ENCODE data around the gene OSBPL7.

Gene OSBPL7, protein sequence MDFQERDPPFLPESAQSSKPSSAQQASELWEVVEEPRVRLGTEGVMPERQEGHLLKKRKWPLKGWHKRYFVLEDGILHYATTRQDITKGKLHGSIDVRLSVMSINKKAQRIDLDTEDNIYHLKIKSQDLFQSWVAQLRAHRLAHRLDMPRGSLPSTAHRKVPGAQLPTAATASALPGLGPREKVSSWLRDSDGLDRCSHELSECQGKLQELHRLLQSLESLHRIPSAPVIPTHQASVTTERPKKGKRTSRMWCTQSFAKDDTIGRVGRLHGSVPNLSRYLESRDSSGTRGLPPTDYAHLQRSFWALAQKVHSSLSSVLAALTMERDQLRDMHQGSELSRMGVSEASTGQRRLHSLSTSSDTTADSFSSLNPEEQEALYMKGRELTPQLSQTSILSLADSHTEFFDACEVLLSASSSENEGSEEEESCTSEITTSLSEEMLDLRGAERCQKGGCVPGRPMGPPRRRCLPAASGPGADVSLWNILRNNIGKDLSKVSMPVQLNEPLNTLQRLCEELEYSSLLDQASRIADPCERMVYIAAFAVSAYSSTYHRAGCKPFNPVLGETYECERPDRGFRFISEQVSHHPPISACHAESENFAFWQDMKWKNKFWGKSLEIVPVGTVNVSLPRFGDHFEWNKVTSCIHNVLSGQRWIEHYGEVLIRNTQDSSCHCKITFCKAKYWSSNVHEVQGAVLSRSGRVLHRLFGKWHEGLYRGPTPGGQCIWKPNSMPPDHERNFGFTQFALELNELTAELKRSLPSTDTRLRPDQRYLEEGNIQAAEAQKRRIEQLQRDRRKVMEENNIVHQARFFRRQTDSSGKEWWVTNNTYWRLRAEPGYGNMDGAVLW

DNA sequence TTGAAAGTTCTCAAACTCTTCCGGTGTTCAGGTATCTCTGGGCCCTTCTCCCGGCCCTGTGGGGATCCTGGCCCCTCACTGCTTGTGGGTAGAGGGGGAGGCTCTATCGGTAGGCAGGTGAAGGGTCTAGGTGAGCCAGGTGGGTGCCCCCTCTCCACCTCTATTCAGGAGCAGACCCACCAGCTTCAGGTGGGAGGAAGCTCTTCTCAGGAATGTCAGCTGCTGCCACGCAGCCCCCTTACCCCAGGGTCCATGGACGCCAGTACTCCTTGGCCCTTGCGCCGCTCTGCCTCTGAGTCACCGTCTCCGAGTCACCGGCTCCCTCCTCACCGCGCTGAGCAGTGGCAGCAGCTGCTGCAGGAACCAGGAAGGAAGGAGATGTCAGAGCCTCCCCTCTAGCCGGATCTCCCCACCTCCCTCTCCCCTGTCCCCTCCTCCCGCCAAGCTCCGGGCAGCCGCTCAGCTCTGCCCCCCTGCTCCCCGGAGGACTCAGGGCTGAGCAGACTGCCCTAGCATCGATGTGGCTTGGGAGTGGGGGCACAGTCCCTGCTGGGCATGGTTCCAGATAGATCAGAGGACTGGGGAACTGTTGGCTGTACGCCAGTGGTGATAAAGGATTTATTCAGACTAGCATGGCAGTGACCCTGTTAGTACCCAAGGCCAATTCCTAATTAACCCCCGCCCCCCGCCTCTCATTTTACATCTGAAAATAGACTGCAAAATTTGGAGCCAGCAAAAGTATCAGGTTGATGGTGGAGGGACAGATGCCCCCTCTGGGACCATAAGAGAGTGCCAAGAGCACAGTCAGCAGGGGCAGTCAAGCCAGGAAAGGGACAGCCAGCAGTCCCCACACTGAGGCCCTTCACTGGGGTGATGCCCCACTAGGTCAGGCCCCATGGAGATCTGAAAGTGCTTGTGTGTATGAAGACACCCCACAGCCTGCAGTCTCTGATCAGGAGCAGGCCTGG is at the start of gene OSBPL7:
Gene OSBPL7, minus strand, starts transcription at position 371 of the 968 bp plus-strand sequence. CDS start 1,516 bp downstream, outside the sequence.
- peak within 1 kb of the TSS; percentile 97 for H3K4me3 ChIP-seq (ENCODE audit: low read depth, low read length, poor library complexity, severe bottlenecking)
- no peaks in the 10 kb centered on the region for H3F3A ChIP-seq (ENCODE audit: insufficient read depth, low read length)
- no peaks in the 10 kb centered on the region for H3K27me3 ChIP-seq (ENCODE audit: insufficient read depth, low read length)
- no peaks in the 10 kb centered on the region for H3K9me3 ChIP-seq (ENCODE audit: low read length)
- peak within 1 kb of the TSS; percentile 16 for H3K27ac ChIP-seq (ENCODE audit: low read depth, low read length, poor library complexity, severe bottlenecking)
- H3K79me2 ChIP-seq (ENCODE audit: insufficient read depth, low read length): no peaks in the 10 kb centered on the region
- H2AFZ ChIP-seq (ENCODE audit: low read length): 0 out of 2 replicates have a peak within 1 kb of the TSS, but pooled peaks have one; percentile 12
- peaks cover 44% of the 10 kb centered on the region; the same call in 1 of the 2 replicates for H3K36me3 ChIP-seq (ENCODE audit: insufficient read depth, low read length)
- peak within 1 kb of the TSS; percentile 99 for H3K4me2 ChIP-seq (ENCODE audit: low read length)
- H3K4me1 ChIP-seq (ENCODE audit: insufficient read depth, low read length, severe bottlenecking): peaks cover 21% of the 10 kb centered on the region
- no peak for TF ChIP-seq EZH2 (IDR thresholded peaks at IDR 0.05; ENCODE audit: borderline replicate concordance, low read length)
- TF ChIP-seq, protein P1, sequence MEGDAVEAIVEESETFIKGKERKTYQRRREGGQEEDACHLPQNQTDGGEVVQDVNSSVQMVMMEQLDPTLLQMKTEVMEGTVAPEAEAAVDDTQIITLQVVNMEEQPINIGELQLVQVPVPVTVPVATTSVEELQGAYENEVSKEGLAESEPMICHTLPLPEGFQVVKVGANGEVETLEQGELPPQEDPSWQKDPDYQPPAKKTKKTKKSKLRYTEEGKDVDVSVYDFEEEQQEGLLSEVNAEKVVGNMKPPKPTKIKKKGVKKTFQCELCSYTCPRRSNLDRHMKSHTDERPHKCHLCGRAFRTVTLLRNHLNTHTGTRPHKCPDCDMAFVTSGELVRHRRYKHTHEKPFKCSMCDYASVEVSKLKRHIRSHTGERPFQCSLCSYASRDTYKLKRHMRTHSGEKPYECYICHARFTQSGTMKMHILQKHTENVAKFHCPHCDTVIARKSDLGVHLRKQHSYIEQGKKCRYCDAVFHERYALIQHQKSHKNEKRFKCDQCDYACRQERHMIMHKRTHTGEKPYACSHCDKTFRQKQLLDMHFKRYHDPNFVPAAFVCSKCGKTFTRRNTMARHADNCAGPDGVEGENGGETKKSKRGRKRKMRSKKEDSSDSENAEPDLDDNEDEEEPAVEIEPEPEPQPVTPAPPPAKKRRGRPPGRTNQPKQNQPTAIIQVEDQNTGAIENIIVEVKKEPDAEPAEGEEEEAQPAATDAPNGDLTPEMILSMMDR (IDR thresholded peaks at IDR 0.05; ENCODE audit: low read length): peak; percentile 61
- H3K9me2 ChIP-seq (ENCODE audit: low read depth, low read length): no peaks in the 10 kb centered on the region
- H3K9ac ChIP-seq (ENCODE audit: low read length): peak within 1 kb of the TSS; percentile 94
- no peaks in the 10 kb centered on the region for H4K20me1 ChIP-seq (ENCODE audit: insufficient read depth, low read length)

DNA sequence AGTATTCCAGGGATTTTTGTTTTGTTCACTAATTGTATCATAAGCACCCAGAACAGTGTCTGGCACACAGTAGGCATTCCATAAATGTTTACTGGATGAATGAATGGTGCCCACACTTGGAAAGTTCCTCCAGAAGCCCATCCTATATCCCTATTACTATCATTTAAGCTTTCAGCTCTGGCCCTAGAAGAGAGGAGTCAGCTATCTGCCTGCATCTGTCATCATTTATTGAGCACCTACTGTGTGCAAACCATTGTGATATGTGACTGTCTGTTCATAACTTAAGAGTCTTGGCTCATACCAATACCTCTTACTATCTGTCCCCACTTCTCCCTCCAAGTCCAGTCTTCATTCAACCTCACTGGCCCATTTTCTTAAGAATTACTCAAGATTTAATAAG is 49.5 kb upstream of the OSBPL7 start:
- H3K27me3 ChIP-seq (ENCODE audit: insufficient read depth, low read length): peaks cover 10% of the 10 kb centered on the region
- no peak overlapping the region for H3K4me2 ChIP-seq (ENCODE audit: low read length)

More for the DNA sequence above, 49.5 kb upstream of the OSBPL7 start:
- Histone ChIP-seq H2AFZ (ENCODE audit: low read length) (no peak overlapping the region), H3F3A (ENCODE audit: insufficient read depth, low read length) (no peaks in the 10 kb centered on the region), H3K9ac (ENCODE audit: low read length) (no peak overlapping the region), H3K36me3 (ENCODE audit: insufficient read depth, low read length) (no peaks in the 10 kb centered on the region), H3K9me3 (ENCODE audit: low read length) (no peaks in the 10 kb centered on the region), H3K4me1 (ENCODE audit: insufficient read depth, low read length, severe bottlenecking) (no peaks in the 10 kb centered on the region), H3K79me2 (ENCODE audit: insufficient read depth, low read length) (no peaks in the 10 kb centered on the region), H3K9me2 (ENCODE audit: low read depth, low read length) (no peaks in the 10 kb centered on the region), H3K27ac (ENCODE audit: low read depth, low read length, poor library complexity, severe bottlenecking) (no peak overlapping the region), H3K4me3 (ENCODE audit: low read depth, low read length, poor library complexity, severe bottlenecking) (no peak overlapping the region), H4K20me1 (ENCODE audit: insufficient read depth, low read length) (no peaks in the 10 kb centered on the region)
- TF ChIP-seq EZH2 (IDR thresholded peaks at IDR 0.05; ENCODE audit: borderline replicate concordance, low read length): no peak
- TF ChIP-seq, protein P1 (IDR thresholded peaks at IDR 0.05; ENCODE audit: low read length): no peak

Data from OCI-LY1 (cell line).